Measurements from ENCODE around the gene TTC9B. TPM values are rescaled to one million over a fixed set of nuclear protein-coding genes. Genes with fewer than 3 reads are reported as not detected.

The TTC9B gene
- total RNA-seq, 1 experiment from 2014 or later = not detected

DNA sequence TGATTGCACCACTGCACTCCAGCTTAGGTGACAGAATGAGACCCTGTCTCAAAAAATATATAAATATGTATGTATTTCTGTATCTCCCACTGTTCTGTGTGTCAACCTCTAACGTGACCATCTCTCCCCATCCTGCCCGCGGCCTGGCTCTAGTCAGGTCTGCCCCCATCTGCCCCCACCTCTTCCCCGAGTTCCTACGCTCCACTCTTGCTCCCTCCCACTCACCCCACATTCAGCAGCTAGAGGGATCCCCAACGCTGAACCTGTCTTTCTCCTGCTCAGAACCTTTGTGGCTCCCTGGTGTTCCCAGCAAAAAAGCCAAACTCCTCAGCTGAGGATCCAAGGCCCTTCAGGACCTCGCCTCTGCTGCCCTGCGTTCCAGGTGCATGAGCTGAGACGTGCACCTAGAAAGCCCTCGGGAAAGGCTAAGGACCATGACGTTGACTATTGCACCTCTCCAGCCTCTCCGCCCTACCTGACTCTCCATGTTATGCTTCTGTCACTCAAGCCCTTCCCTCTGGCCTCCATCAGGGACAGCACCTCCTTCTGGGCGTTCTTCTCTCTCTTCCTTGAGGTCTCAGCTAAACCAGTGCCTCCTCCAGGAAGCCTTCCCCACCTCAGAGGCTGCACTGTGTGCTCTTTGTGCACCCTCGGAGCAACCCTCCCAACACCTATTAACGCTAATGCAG is 48.9 kb upstream of the TTC9B start:
- POLR2A ChIA-PET = interaction anchor here (0.5 to 0.6 kb wide), 3 partner anchors 9 to 146 kb away, joined by 3 to 6 read pairs (median 3); partner anchors contain the start of gene PRX
- TF ChIP-seq HMGA2 (CRISPR knock-in tag; IDR thresholded peaks at IDR 0.05) (no peak), ZNF219 (CRISPR knock-in tag; IDR thresholded peaks at IDR 0.05; ENCODE audit: borderline replicate concordance) (no peak), SP1 (CRISPR knock-in tag; conservative IDR thresholded peaks at IDR 0.05) (no peak), SMAD3 (CRISPR knock-in tag; IDR thresholded peaks at IDR 0.05; ENCODE audit: borderline replicate concordance) (no peak), MYBL2 (CRISPR knock-in tag; IDR thresholded peaks at IDR 0.05) (no peak), GABPB1 (CRISPR knock-in tag; IDR thresholded peaks at IDR 0.05) (no peak), GTF2I (CRISPR knock-in tag; conservative IDR thresholded peaks at IDR 0.05) (no peak), ESRRA (CRISPR knock-in tag; IDR thresholded peaks at IDR 0.05; ENCODE audit: borderline replicate concordance) (no peak)
- TF ChIP-seq, protein P1, sequence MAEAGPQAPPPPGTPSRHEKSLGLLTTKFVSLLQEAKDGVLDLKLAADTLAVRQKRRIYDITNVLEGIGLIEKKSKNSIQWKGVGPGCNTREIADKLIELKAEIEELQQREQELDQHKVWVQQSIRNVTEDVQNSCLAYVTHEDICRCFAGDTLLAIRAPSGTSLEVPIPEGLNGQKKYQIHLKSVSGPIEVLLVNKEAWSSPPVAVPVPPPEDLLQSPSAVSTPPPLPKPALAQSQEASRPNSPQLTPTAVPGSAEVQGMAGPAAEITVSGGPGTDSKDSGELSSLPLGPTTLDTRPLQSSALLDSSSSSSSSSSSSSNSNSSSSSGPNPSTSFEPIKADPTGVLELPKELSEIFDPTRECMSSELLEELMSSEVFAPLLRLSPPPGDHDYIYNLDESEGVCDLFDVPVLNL (CRISPR knock-in tag; IDR thresholded peaks at IDR 0.05; ENCODE audit: borderline replicate concordance, low read depth) = no peak
- TF ChIP-seq, protein P2, sequence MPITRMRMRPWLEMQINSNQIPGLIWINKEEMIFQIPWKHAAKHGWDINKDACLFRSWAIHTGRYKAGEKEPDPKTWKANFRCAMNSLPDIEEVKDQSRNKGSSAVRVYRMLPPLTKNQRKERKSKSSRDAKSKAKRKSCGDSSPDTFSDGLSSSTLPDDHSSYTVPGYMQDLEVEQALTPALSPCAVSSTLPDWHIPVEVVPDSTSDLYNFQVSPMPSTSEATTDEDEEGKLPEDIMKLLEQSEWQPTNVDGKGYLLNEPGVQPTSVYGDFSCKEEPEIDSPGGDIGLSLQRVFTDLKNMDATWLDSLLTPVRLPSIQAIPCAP (CRISPR knock-in tag; IDR thresholded peaks at IDR 0.05) = no peak
- TF ChIP-seq, protein P3, sequence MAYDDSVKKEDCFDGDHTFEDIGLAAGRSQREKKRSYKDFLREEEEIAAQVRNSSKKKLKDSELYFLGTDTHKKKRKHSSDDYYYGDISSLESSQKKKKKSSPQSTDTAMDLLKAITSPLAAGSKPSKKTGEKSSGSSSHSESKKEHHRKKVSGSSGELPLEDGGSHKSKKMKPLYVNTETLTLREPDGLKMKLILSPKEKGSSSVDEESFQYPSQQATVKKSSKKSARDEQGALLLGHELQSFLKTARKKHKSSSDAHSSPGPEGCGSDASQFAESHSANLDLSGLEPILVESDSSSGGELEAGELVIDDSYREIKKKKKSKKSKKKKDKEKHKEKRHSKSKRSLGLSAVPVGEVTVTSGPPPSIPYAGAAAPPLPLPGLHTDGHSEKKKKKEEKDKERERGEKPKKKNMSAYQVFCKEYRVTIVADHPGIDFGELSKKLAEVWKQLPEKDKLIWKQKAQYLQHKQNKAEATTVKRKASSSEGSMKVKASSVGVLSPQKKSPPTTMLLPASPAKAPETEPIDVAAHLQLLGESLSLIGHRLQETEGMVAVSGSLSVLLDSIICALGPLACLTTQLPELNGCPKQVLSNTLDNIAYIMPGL (CRISPR knock-in tag; IDR thresholded peaks at IDR 0.05) = no peak
- Mint-ChIP-seq H3K4me1 (peaks cover 20% of the 10 kb centered on the region), H3K9me3 (no peaks in the 10 kb centered on the region), H3K27ac (peak overlapping the region; percentile 94), H3K4me3 (no peak overlapping the region), H3K27me3 (ENCODE audit: low read depth) (no peaks in the 10 kb centered on the region), H3K36me3 (peaks cover 12% of the 10 kb centered on the region; the same call in 1 of the 2 replicates)
- CTCF ChIA-PET = interaction anchor here (0.6 to 2.8 kb wide), 6 partner anchors 9 to 127 kb away, joined by 3 to 23 read pairs (median 4); partner anchors contain the start of gene TTC9B
- peak; percentile 45 for ATAC-seq
- no peak for DNase-seq (ENCODE audit: low spot score)

DNA sequence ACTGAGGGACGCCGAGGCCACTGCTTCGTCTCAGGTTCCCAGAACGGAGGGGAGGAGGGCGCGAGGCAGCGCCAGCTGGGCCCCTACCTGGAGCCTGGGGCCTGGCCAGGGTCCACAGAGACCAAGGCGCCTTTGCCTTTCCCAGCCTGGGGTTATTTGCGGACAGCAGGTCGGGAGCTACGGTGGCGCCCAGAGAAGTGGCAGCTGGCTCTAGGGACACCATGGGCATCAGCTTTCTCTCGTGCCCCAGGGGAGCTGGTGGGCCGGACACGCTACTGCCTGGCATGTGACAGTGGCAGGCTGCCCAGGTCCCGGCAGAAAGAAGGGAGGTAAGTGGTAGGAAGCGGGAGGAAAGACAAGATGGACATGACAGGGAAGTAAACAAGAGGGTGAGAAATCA is 47.9 kb upstream of the TTC9B start:
- Mint-ChIP-seq H3K9me3 (no peaks in the 10 kb centered on the region), H3K27ac (no peak overlapping the region; the same call in 1 of the 2 replicates), H3K27me3 (ENCODE audit: low read depth) (no peaks in the 10 kb centered on the region), H3K4me1 (peaks cover 20% of the 10 kb centered on the region), H3K4me3 (no peak overlapping the region), H3K36me3 (peaks cover 12% of the 10 kb centered on the region; the same call in 1 of the 2 replicates)
- no peak for ATAC-seq
- no peak for DNase-seq (ENCODE audit: low spot score)
- POLR2A ChIA-PET = no interaction called here
- CTCF ChIA-PET = interaction anchor here (2.8 kb wide), 1 partner anchor 49 kb away, joined by 23 read pairs; the partner anchor contains the start of gene TTC9B
- TF ChIP-seq ESRRA (CRISPR knock-in tag; IDR thresholded peaks at IDR 0.05; ENCODE audit: borderline replicate concordance) (no peak), CBFB (CRISPR knock-in tag; IDR thresholded peaks at IDR 0.05; ENCODE audit: low read depth) (no peak), MXD4 (CRISPR knock-in tag; IDR thresholded peaks at IDR 0.05; ENCODE audit: borderline replicate concordance) (no peak), ZNF317 (CRISPR knock-in tag; IDR thresholded peaks at IDR 0.05; ENCODE audit: borderline replicate concordance, low read depth) (no peak), NR1H2 (CRISPR knock-in tag; IDR thresholded peaks at IDR 0.05) (no peak), IRF2 (CRISPR knock-in tag; IDR thresholded peaks at IDR 0.05; ENCODE audit: borderline replicate concordance, low read depth) (no peak), ZNF416 (CRISPR knock-in tag; IDR thresholded peaks at IDR 0.05) (no peak), TEAD4 (CRISPR knock-in tag; IDR thresholded peaks at IDR 0.05) (no peak), NFYB (CRISPR knock-in tag; conservative IDR thresholded peaks at IDR 0.05; ENCODE audit: low read depth) (no peak), FOXJ3 (CRISPR knock-in tag; IDR thresholded peaks at IDR 0.05; ENCODE audit: borderline replicate concordance) (no peak), MYBL2 (CRISPR knock-in tag; IDR thresholded peaks at IDR 0.05) (no peak)
- TF ChIP-seq, protein P1 (CRISPR knock-in tag; IDR thresholded peaks at IDR 0.05; ENCODE audit: borderline replicate concordance, low read depth) = no peak
- TF ChIP-seq, protein P4, sequence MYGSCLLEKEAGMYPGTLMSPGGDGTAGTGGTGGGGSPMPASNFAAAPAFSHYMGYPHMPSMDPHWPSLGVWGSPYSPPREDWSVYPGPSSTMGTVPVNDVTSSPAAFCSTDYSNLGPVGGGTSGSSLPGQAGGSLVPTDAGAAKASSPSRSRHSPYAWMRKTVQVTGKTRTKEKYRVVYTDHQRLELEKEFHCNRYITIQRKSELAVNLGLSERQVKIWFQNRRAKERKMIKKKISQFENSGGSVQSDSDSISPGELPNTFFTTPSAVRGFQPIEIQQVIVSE (CRISPR knock-in tag; IDR thresholded peaks at IDR 0.05; ENCODE audit: borderline replicate concordance) = no peak
- TF ChIP-seq, protein P5, sequence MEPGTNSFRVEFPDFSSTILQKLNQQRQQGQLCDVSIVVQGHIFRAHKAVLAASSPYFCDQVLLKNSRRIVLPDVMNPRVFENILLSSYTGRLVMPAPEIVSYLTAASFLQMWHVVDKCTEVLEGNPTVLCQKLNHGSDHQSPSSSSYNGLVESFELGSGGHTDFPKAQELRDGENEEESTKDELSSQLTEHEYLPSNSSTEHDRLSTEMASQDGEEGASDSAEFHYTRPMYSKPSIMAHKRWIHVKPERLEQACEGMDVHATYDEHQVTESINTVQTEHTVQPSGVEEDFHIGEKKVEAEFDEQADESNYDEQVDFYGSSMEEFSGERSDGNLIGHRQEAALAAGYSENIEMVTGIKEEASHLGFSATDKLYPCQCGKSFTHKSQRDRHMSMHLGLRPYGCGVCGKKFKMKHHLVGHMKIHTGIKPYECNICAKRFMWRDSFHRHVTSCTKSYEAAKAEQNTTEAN (CRISPR knock-in tag; IDR thresholded peaks at IDR 0.05) = no peak
- TF ChIP-seq, protein P6, sequence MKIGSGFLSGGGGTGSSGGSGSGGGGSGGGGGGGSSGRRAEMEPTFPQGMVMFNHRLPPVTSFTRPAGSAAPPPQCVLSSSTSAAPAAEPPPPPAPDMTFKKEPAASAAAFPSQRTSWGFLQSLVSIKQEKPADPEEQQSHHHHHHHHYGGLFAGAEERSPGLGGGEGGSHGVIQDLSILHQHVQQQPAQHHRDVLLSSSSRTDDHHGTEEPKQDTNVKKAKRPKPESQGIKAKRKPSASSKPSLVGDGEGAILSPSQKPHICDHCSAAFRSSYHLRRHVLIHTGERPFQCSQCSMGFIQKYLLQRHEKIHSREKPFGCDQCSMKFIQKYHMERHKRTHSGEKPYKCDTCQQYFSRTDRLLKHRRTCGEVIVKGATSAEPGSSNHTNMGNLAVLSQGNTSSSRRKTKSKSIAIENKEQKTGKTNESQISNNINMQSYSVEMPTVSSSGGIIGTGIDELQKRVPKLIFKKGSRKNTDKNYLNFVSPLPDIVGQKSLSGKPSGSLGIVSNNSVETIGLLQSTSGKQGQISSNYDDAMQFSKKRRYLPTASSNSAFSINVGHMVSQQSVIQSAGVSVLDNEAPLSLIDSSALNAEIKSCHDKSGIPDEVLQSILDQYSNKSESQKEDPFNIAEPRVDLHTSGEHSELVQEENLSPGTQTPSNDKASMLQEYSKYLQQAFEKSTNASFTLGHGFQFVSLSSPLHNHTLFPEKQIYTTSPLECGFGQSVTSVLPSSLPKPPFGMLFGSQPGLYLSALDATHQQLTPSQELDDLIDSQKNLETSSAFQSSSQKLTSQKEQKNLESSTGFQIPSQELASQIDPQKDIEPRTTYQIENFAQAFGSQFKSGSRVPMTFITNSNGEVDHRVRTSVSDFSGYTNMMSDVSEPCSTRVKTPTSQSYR (CRISPR knock-in tag; IDR thresholded peaks at IDR 0.05) = no peak
